ENCODE data around the gene TENM4.

TENM4 gene

GRCh38 chr11:79314906-79315689, 125.7 kb downstream of the TENM4 start:
- H3K27ac Mint-ChIP-seq: no peak overlapping the region
- H3K4me3 Mint-ChIP-seq: no peak overlapping the region
- H3K9me3 Mint-ChIP-seq: no peaks in the 10 kb centered on the region
- H3K27me3 Mint-ChIP-seq (ENCODE audit: low read depth, poor library complexity): peaks cover 2% of the 10 kb centered on the region
- no peaks in the 10 kb centered on the region for H3K36me3 Mint-ChIP-seq (ENCODE audit: low read depth)
- DNase-seq: peak; percentile 66
- H3K4me1 Mint-ChIP-seq: peaks cover 23% of the 10 kb centered on the region
- TF ChIP-seq CTCF (IDR thresholded peaks at IDR 0.05): no peak

DNA sequence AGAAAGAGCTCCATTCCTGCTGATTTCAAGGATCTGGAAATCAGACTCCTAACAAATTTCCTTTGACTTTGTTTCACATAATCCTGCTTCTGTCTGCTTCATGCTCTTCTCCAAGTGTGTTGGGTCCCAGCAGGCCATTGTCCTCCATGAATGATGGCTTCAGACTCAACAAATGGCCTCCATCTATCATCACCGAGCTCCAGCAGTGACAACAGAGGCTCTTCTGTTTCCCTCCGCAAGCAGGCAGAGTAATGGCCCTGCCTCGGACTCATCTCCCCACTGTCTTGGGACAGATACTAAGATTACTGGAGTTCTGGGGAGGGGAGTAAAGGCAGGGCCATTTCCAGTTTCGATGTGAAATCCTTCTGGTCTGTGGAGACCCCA, 127.3 kb downstream of the TENM4 start:
- Mint-ChIP-seq H3K27ac (no peak overlapping the region), H3K36me3 (ENCODE audit: low read depth) (no peaks in the 10 kb centered on the region), H3K9me3 (no peaks in the 10 kb centered on the region), H3K27me3 (ENCODE audit: low read depth, poor library complexity) (peaks cover 2% of the 10 kb centered on the region), H3K4me1 (peaks cover 23% of the 10 kb centered on the region), H3K4me3 (no peak overlapping the region)
- TF ChIP-seq CTCF (IDR thresholded peaks at IDR 0.05): no peak
- DNase-seq: no peak

DNA sequence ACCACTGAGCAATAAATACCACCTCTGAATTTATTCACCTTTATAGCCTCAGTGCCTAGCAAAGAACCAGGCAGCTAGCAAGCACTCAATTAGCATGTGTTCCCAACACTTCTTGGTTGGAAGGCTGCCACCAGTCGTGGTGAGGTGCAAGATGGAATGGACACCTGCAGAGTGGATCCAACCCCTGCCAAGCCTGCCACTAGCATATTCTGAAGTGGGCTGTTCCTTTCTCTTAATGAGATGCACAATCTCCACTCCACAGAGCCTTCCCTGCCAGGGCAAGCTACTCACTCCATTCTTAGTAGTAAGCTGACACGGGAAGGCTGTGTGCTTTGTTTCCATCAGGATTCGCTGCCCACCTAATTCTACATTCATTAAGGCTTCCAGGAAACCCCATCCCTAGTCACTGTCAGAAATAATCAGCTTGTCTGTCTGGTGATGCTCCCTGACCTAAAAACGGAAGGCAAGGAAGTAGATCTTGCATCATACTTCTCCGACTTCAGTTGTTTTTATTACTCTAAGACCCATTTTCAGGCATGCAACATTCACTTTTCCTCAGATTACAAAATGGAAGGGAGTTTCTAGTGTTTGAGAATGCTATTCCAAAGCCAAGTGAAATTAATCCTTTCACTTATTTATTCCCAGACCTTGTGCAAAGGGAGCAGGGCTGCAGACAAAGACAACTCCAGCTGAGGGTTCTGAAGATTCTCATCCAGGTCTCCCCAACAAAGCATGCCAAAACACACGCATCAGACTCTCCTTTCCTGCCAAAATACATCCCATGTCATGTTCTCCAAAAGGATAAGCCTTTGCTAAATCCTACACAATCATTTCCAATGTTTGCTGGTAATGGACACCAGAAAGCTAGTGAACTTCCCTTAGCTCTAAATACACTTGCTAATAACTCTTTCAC, 128.0 kb downstream of the TENM4 start:
- Mint-ChIP-seq H3K36me3 (ENCODE audit: low read depth) (no peaks in the 10 kb centered on the region), H3K27me3 (ENCODE audit: low read depth, poor library complexity) (peaks cover 2% of the 10 kb centered on the region), H3K4me3 (no peak overlapping the region), H3K9me3 (no peaks in the 10 kb centered on the region), H3K4me1 (peaks cover 23% of the 10 kb centered on the region), H3K27ac (no peak overlapping the region)
- TF ChIP-seq CTCF (IDR thresholded peaks at IDR 0.05): no peak
- DNase-seq: no peak

DNA sequence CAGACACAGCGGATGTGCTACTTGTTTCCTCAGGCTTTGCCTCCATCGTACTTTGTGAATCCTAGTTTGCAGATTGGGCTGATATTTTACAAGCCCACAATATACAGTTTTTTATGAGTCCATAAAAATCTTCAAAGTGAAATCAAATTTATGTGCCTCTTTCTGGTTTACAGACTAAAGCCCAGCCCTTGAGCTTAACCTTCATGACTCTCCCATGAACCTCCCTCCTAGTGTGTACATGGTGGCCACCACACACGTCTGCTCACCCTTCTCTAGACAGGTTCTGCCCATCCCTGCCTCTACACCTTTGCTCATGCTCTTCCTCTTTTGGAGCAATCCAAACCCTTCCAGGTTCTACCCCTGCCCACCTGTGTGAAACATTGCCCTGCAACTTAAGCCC, 129.4 kb downstream of the TENM4 start:
- H3K36me3 Mint-ChIP-seq (ENCODE audit: low read depth): peaks cover 6% of the 10 kb centered on the region
- no peak for TF ChIP-seq CTCF (IDR thresholded peaks at IDR 0.05)
- DNase-seq: no peak
- peaks cover 2% of the 10 kb centered on the region for H3K27me3 Mint-ChIP-seq (ENCODE audit: low read depth, poor library complexity)
- peaks cover 23% of the 10 kb centered on the region for H3K4me1 Mint-ChIP-seq
- no peak overlapping the region for H3K27ac Mint-ChIP-seq
- no peaks in the 10 kb centered on the region for H3K9me3 Mint-ChIP-seq
- H3K4me3 Mint-ChIP-seq: no peak overlapping the region

- TF ChIP-seq CTCF (IDR thresholded peaks at IDR 0.05): no peak
- Mint-ChIP-seq H3K36me3 (ENCODE audit: low read depth) (peaks cover 8% of the 10 kb centered on the region), H3K4me3 (no peak overlapping the region), H3K4me1 (peaks cover 27% of the 10 kb centered on the region), H3K27me3 (ENCODE audit: low read depth, poor library complexity) (peaks cover 2% of the 10 kb centered on the region), H3K27ac (no peak overlapping the region), H3K9me3 (no peaks in the 10 kb centered on the region)
- no peak for DNase-seq
Measured at GRCh38 chr11:79309407-79309806, 131.4 kb downstream of the TENM4 start.

All from nephron progenitor cell (in vitro differentiated cells).